ENCODE data around the gene APP.

Gene APP

DNA sequence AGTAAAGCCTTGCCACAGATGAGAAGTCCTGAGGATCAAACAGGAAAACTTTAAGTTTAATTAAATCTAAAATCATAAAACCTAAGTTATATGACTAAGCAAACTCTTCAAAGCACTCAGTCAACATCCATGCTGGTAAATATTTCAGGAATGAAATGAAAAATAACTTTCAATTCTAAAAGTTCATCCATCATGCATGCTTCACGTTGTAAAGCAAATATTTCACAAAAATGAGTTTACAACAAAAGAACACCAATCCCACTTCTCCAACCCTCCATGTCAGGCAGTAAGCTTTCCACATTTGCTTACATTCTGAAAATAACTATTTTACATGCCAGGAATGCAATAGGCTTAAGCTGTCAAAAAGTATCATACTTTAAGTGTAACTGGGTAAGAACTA lies 16.8 kb downstream of the APP start:
- DNase-seq (ENCODE audit: low read depth in 2 of 2), result no peak
- TF ChIP-seq CTCF (IDR thresholded peaks at IDR 0.05; ENCODE audit: low read depth, low read length), result no peak
- no peak overlapping the region for H3K4me3 ChIP-seq (replicated peaks in 1 of 2; ENCODE audit: low read depth in 2 of 2, low read length in 2 of 2)

DNA sequence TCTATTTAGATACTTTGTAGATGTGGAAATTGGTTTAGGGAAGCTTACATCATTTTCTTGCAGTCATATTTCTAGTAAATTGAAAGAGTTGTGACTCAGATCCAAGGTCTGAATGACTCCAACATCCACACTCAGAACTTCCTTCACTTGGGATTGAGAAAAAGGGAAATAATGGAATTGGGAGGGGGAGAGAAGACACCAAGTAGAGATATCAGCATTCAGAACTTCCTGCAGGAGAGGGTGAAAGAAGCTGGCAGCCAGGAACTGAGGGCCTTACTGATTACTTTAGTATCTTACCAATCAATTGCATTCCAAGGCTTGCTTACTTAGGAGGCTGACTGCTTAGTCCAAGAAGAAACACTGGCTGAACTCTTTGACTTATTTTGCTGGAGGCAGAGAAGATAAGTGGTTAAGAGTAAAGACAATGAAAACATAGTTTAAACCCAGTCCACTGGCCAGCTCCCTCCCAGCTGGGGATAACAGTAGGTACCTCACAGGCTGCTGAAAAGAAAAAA lies 21.7 kb downstream of the APP start:
- TF ChIP-seq CTCF (IDR thresholded peaks at IDR 0.05; ENCODE audit: low read depth, low read length), result no peak
- H3K4me3 ChIP-seq (replicated peaks in 1 of 2; ENCODE audit: low read depth in 2 of 2, low read length in 2 of 2), result no peak overlapping the region
- peak; percentile 52 to 73 for DNase-seq (ENCODE audit: low read depth in 2 of 2)

DNA sequence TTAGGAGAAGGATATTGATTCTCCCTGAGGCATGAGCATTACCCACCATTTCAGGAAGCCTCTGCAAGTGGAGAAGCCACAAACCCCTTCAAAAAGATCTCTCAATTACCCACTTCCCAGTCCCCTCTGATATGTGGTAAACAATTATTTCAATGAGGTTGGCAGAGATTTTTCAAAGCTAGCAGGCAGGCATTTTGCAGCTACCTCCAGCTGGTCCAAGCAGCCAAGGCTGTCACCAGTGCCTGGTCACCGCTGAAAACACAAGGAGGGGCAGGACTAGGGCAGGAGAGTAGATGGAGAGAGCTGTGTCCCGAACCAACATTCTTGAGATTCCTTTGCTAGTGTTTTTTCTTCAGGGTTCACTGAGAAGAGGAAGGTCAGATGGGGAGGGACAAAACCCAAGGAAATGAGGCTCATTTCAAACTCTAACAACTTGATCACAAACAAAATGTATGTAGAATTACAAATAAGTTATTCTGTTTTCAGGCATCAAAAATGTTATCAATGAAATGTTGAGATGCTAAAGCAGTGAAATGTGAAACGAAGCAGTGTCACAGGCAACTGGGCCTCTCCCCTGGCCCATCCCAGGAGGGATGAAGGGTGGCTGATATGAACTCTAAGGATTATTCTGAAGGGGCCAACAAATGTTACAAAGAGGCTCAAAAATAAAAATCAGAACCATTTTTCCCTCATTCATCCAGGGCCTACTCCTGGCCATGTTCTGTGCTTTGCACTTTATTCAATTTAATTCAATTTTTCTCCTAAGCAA lies 22.3 kb downstream of the APP start:
- no peak overlapping the region for H3K4me3 ChIP-seq (replicated peaks in 1 of 2; ENCODE audit: low read depth in 2 of 2, low read length in 2 of 2)
- peak; percentile 43 to 57 for DNase-seq (ENCODE audit: low read depth in 2 of 2)
- no peak for TF ChIP-seq CTCF (IDR thresholded peaks at IDR 0.05; ENCODE audit: low read depth, low read length)

DNA sequence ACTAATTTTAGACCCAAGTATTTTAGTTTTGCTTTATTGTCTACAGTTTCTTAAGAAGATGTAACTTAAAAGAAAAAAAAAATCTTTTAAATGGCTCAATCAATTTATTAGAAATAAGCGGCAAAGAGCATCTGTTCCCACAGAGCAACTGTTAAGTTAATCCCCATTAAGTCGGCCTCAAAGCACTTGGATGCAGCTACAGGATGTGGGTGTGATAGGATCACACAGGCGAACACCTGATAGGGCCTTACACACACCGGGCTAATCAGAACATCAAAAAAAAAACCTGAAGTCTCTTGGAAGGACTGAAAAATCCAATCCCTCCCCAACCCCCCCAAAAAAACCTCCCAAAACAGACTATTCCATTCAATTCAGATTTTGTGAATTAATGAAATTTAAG lies 23.0 kb downstream of the APP start:
- no peak overlapping the region for H3K4me3 ChIP-seq (replicated peaks in 1 of 2; ENCODE audit: low read depth in 2 of 2, low read length in 2 of 2)
- TF ChIP-seq CTCF (IDR thresholded peaks at IDR 0.05; ENCODE audit: low read depth, low read length), result no peak
- no peak for DNase-seq (ENCODE audit: low read depth in 2 of 2)

GRCh38 chr21:26146681-26147080 lies 23.9 kb downstream of the APP start:
- DNase-seq (ENCODE audit: low read depth in 2 of 2), result no peak
- TF ChIP-seq CTCF (IDR thresholded peaks at IDR 0.05; ENCODE audit: low read depth, low read length), result no peak
- H3K4me3 ChIP-seq (replicated peaks in 1 of 2; ENCODE audit: low read depth in 2 of 2, low read length in 2 of 2), result no peak overlapping the region

GRCh38 chr21:26144031-26144430 lies 26.5 kb downstream of the APP start:
- no peak overlapping the region for H3K4me3 ChIP-seq (replicated peaks in 1 of 2; ENCODE audit: low read depth in 2 of 2, low read length in 2 of 2)
- DNase-seq (ENCODE audit: low read depth in 2 of 2), result no peak
- no peak for TF ChIP-seq CTCF (IDR thresholded peaks at IDR 0.05; ENCODE audit: low read depth, low read length)

Data from cardiac fibroblast (primary cell).